Middle frontal gyrus (tissue), 1 donor: Measurements from ENCODE around the gene KSR2.
"Not testable (repeated sequence)": the region's sequence is repeated elsewhere in the genome, so short reads cannot be mapped to it uniquely, and the experiment has no call there.

Experiments
- DNase-seq: peaks from one replicate; pipeline ENCODE4 v3.0.0-alpha.2; 2015; ENCODE audit warnings: low spot score; ENCODE audit errors: extremely low spot score

Gene KSR2

DNA sequence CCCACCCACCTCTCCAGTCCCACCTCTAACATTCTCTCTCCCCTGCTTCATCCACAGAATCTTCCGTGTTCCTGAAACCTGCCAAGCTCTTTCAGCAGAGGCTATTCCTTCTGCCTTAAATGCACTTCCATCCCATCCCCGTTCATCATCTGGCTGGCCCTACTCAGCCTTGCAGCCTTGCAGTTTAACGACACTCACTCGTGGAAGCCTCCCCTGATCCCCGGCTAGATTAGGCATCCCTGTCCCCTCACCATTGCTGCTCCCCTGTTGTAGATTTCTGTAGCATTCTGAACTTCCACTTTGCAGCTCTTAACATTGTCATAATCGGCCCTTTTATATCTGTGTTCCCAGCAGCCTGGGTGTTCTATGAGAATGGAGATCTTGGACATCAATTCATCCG, 326.9 kb downstream of the KSR2 start:
- no peak for DNase-seq

DNA sequence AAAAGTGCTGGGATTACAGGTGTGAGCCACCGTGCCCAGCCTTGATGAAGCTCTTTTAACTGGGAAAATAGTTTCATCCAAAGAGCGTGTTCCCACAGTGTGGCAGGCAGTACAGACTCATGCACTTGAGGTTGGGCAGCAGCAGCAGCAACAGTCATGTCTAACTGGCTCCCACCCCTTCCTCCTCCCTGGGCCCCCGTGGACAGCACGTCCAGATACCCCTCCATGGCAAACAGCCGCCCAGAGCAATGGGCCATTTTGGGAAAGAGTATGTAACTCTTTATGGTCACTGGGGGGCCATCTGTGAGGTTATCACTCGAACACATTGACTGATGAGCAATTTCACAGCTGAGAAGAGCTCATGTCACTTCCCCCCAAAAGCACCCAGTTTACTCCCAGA, 328.3 kb downstream of the KSR2 start:
- no peak for DNase-seq

DNA sequence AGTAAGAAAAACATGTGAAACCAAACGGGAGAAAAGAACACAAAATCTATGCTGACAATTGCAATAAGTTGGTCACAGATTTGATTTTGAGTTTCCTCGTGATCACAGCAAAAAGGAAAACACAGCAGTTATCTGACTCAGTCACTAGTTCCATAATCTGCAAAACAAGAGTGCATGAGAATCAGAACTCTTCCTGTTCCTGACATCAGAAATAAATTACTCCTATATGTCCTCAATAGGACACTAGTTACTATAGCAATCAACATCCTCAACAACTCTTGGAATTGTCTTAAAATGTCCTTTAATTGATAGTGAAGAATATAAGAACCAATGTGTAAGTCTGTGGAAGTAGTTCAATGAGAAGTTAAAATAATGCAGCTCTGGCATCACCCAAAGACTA, 339.3 kb downstream of the KSR2 start:
- DNase-seq, result no peak

DNA sequence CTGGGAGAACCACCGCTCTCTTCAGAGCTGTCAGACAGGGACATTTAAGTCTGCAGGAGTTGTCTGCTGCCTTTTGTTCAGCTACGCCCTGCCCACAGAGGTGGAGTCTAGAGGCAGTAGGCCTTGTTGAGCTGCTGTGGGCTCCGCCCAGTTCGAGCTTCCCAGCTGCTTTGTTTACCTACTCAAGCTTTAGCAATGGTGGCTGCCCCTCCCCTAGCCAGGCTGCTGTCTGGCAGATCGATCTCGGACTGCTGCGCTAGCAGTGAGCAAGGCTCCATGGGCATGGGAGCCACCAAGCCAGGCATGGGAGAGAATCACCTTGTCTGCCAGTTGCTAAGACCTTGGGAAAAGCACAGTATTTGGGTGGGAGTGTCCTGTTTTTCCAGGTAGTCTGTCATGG, 340.1 kb downstream of the KSR2 start:
- not testable (repeated sequence) for DNase-seq

DNA sequence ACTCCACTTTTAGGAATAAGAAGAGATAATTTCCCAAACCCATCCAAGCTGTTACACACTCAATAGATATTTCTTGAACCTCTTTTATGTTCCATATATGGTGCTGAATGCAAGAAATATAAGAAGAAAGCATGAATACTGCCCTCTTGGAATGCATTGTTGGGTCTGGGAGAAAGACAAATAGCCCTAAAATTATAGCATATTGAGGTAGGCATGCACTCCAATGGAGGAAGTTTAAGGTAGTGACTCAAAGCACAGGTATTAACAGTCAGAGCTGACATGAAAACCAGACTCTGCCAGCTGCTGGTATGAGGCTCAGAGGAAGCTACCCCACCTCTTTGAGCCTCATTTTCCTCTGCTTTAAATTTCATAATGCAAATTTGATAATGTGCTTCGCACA, 346.0 kb downstream of the KSR2 start:
- DNase-seq, result no peak

DNA sequence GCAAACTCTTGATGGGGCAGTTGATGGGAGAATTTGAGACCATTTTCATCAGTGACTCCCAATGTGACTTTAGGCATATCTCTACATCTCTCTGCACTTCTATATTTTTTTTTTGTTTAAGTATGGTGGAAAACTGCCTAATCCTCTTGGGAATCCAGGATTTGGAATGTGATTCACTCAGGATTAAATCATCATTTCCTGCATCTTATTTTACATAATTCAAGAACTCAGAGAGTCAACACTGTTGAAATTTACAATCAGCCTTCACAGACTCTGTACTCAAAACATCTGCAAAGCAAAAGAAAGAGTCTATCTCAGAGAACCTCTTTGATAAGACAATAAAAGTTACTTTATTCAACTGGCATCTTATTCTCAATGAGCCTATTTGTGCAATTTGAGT, 346.7 kb downstream of the KSR2 start:
- DNase-seq, result no peak

DNA sequence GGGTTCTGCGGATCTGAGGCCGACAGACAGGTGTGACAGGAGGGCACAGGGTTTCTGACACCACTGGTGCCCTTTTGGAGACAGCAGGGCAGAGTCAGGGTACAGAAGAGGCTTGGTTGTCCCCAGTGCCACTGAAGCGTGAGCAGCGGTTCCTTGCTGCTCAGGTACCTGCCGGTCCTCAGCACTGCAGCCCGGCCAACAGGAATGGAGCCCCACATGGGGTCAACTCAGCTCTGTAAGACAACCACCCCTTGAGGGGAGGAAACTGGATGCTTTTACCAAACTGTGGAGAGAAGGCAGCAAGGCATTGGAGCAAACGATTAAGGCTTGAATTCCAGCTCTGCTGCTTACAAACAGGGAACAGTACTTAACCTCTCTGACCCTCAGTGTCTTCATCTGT, 361.0 kb downstream of the KSR2 start:
- no peak for DNase-seq

DNA sequence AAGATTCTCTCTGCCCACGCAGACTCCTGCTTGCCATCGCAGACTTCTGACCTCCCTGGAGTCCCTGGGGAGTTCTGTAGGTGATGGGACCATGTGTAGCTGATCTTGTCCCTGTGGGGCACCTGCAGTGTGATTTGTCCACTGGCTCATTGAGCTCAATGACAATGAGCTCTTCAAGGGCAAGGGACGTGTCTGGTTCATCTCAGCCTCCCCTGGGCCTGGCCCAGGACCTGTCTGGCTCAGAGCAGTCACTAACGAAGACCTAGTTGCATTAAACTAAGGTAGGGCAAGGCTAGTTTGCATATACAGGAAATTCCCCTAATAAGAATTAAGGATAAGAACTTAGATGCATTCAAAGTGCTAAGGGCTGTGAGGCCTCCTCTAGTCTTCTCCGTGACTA, 361.8 kb downstream of the KSR2 start:
- DNase-seq, result no peak

DNA sequence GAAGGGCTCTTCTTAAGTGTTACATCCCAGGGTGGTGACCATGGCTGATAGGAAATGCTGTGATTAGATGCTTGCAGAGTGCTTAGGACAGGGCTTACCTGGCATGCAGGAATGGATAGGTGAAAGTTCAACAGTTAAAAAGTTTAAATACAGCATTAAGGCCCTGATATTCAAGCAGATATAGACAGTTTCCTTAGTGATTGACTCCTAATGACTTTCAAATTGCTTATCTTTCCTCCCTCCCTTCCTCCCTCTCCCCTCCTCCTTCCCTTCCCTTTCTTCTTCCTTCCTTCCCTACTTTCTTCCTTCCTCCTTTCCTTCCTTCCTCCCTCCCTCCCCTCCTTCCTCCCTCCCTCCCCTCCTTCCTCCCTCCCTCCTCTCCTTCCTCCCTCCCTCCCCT, 362.8 kb downstream of the KSR2 start:
- DNase-seq, result no peak

DNA sequence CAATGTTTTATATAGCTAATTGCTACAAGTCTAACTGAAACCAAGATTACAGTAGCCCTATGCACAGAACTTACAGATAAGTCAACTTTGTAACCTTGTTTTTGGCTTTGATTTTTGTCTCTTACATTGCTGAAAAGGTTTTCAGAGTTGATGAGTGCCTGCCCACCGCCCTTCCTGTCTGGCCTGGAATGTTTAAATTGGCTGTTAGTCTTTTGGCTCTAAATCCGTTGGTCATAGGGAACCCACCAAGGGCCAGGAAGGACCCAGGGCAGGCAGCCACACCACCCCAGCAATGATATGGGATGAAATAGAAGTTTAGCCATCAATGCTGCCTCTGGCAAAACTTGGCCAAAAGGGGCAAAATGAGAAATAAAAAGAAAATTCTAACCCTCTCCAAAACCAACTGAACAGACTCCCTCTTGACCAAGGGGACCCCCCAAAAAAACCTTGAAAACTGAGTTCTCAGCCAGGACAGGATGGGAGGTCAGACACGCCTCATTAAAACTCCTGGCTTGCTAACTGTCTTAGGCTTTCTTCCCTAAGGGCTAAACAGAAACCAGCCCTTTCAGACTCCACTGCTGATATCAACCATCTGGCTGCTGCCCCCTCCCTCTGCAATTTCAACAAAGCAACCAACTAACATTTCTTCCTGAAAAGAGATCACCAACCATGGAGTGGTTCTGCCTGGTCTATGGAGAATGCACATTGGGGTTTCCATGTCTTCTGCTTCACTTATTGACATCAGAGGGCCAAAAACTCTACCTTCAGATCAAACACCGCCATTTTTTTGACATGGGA, 365.3 kb downstream of the KSR2 start:
- DNase-seq, result no peak

DNA sequence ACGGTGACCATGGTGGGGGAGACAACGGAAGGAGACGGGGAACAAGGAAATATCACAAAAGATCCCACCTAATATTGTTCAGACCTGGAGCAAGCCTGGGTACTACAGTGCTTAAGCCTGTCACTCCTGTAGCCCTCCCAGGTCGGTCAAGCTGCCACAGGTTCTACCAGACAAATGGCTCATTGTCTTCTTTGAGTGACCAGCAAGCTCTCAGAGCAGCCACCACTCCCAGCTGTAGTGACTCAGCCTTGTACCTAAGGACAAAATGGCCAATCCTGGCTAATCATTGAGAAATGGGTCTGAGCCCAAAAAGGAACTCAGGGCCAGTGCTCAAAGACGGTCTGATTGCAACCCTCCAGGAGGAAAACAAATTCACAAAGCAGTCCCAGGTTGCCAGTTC, 368.9 kb downstream of the KSR2 start:
- DNase-seq, result no peak

DNA sequence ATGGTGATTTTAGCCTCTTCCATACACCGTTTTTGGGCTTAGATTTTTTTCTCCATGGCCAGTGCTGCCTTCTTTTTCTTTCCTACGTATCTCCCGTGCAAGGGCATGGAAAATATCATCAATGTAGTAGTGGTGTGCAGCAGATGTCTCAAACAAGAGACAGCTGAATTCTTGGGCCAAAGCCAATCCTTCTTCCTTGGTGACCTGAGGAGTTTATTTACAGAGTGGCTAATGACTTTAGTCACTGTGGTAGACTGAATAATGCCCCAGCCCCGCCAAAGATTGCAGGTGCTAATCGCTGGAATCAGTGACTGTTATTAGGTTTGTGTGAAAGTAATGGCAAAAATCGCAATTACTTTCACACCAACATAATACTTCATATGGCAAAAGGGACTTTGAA, 371.8 kb downstream of the KSR2 start:
- DNase-seq, result no peak

DNA sequence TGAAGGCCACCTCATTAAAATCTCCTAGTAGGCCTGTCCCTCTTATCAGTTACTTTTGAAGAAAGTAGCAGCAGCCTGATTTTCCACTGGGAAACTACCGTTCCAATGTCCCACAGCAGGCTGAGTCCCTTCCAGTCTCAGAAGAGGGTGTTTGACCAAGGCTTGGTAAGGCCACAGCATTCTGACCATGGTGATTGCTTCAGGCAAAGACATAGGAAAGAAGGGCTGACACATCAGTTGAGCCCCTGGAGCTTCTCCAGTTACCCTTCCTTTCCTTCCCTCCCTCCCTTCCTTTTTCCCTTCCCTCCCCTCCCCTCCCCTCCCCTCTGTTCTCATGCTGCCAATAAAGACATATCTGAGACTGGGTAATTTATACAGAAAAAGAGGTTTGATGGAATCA, 373.0 kb downstream of the KSR2 start:
- DNase-seq, result no peak

DNA sequence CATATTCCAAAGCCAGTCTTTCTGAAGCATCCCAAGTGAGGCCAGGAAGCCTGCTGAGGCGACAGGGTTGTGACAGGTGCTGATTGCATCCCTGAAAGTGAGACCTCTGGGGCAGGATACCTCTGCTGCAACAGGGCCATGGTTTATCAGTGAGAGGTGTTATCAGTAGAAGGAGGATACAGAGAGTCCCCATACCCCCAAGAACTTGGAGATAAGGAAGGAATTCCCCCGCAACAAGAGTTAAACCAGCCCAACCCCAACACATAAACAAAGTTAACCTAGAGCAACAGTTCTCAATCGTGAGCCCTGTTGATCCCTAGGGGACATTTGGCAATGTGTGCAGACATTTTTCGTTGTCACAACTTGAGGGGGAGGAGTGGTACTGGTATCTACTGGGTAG, 374.3 kb downstream of the KSR2 start:
- no peak for DNase-seq

DNA sequence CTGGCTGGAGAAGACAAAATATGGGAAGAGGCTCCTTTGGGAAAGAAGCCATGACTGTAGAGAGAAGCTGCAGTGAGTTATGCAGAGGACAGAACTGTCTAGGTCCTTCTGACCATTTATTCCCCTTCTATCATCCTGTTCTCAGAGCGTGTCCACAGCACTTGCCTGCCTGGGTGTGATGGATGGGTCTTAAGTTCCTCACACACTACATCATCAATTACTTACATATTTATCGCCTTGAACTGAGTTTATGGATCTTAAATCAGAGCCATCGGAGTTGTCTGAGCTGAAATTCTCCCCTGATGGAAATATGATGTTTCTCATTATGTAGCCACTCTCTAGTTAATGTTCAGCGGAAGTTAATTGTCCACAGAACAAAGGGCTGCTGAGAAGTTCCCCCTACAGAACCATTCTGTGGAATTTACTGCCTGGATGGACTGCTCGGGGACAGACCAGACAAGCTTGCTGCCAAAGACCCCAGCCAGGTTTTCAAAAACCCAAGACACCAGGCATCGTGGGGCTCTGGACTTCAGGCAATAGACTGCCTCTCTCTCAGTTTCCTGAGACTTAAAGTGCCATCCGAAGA, 374.9 kb downstream of the KSR2 start:
- DNase-seq, result no peak

DNA sequence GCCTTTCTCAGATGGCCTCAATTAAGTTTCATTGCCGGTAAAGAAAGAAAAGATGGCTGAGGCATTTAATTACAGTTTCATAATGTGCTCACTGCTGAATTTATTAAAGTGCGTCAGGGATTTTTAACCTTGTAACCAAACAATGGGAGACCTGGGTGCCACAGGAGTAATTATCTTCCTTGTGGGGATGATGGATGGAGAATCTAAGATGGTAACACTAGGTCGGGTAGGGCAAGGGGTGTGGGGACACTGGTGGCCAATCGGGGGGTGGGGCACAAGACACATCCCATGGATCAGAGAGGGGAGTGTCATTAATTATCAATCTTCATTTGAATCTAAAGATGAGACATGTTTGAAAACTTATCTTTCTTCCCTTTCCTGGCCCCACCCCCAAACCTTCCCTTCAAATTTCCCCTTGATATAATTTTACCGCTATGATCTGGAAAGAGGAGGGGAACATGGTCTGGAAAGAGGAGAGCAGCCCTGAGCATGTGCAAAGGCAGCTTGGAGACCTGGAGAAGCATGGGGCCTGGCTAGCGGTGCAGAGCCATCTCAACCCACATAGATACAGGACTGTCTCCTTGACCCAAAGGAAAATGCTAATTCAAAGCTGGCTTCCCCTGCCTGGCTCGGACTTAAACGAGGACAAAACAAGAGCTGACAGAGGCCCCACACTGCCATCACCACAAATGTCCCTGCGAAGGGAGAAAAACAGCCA, 376.0 kb downstream of the KSR2 start:
- no peak for DNase-seq

DNA sequence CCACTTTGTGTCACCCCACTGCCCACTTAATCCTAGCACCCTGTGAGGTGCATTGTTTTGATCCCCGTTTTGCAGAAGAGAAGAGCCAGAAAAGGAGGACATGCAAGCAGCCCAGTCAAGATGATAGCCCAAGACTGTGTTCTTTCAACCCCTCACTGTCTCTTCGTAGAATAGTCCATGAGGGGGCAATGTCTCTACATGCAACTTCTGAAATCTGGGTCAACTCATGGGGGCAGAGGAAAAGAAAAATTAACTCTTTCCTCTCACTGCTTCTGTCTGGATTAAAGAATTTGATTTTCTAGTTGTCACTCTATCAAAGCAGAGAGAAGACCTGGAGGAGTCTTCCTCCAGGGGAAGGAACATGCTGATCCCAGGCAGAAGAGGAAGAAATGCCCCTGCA, 377.8 kb downstream of the KSR2 start:
- no peak for DNase-seq

DNA sequence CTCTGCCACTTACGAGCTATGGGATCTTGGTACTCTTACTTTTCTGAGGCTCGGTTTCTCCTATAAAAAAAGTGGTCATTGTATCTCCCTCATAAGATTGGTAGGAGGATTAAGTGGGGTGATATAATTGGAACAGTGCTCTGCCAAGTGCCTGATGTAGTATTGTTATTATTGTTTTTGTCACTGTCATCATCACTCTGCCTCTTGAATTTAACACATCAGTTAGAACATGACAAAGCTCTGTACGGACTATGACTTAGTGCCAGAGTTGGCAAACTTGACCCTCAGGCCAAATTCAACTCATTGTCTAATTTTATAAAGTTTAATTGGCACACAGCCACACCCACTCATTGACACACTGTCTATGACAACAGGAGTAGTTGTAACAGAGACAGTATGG, 378.4 kb downstream of the KSR2 start:
- no peak for DNase-seq

DNA sequence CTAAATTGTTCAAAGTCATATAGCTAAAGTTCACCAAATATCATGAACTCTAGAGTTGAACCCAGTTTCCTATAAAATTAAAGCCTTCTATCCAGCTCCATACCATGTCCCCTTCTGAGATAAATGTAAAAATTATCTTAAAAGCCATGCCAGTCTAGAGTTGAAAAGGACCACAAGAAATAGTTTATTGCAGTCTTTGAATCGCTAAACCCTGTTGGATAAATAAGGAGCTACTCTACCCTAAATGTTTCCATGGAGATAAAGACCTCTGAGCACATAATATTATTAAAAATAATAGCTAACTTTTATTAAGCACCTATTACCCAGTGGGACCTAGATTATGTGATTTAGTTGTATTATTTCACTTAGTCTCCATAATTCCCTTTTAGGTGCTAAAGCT, 379.8 kb downstream of the KSR2 start:
- no peak for DNase-seq

DNA sequence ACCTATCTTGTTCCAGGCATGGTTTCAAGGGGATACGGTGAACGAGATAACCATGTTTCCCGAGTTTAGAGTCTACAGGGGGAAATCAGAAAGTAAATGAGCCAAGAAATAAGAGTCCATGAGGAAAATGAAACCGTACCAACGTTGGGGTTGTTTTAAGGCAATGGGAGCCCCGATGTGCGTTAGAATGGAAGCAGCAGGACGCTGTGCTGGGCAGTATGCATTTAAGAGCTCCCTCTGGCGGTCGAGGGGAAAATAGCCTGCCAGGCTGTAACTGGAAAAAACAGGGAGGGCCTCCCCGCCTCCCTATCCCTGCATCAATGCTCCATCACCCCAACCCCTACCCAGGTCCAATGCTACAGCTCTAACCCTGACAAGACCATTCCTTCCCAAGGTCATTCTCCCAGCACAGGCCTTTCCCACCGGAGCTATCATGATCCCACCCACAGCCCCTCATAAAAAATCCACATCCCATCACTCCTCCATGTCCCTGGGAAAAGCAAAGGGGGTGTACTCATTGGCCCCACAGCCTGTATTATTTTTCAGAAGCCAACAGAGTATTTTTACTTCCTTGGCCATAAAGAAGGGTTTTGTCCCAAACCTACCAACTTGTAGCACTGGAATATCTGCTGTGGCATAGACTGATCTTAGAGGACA, 381.0 kb downstream of the KSR2 start:
- peak; percentile 12 for DNase-seq

DNA sequence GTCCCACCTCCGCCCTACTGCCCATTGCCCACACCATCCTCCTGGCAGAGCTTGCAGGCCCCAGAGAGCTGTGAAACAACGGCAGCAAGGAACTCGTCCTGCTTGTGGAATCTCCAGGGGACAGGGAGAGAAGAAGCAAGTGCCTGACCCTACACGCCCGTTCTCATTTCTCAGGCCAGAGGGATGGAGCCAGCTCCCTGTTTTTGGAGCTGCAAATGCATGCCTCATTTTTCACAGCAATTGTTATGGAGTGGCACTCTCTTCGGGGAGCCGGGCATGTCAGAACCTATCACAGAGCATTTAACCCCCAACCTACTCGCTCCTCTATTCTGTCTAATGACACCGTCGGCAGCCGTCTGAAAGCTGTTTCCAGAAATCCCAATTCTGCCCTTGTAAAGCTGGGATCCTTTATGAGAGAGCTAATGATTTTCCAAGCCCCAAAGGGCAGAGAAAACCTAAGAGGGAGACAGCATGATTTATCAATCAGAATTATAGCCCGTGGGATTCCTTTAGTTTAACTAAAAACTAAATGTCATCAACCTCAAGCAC, 385.0 kb downstream of the KSR2 start:
- no peak for DNase-seq

DNA sequence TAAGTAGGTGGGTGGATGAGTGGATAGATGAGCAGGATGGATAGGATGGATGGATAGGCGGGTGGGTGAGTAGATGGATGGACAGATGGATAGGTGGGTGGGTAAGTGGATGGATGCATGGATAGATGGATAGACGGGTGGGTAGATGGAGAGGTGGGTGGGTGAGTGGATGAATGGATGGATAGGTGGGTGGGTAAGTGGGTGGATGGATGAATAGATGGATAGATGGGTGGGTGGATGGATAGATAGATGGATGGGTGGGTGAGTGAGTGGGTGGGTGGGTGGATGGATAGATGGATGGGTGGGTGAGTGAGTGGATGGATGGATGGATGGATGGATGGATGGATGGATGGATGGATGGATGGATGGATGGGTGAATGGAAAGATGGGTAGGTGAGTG, 385.7 kb downstream of the KSR2 start:
- no peak for DNase-seq
